Inflammatory macrophage treated with lipopolysaccharide for 1 hour (primary cell): ENCODE data around the gene DENND6B.
A peak's percentile ranks its signal among the peaks of the same experiment; 100 is the strongest.
"Not testable (repeated sequence)": the region's sequence is repeated elsewhere in the genome, so short reads cannot be mapped to it uniquely, and the experiment has no call there.

Experiments used
- DNase-seq, 2 donors: peaks; one replicate each; pipeline ENCODE4 v3.0.0-alpha.2; 2020 to 2022

The DENND6B gene

DNA sequence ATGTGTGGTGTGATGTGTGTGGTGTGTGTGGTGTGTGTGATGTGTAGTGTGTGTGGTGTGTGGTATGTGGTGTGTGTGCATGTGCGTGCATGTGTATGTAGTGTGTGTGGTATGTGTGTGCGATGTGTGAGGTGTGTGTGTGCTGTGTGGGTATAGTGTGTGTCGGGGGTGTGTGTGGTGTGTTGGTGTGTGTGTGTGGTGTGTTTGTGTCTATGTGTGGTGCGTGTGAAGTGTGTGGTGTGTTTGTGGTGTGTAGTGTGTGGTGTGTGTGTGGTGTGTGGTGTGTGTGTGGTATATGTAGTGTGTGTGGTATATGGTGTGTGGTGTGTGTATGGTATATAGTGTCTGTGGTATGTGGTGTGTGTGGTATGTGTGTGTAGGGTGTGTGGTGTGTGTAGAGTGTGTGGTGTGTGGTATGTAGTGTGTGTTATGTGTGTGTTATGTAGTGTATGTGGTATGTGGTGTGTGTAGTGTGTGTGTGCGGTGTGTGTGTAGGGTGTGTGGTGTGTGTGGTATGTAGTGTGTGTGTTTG lies 11.3 kb upstream of the DENND6B start:
- no peak for DNase-seq

GRCh38 chr22:50337262-50338041 lies 10.6 kb upstream of the DENND6B start:
- DNase-seq = no peak

- DNase-seq = not testable (repeated sequence)
Measured at GRCh38 chr22:50334433-50334832, 7.6 kb upstream of the DENND6B start.

DNA sequence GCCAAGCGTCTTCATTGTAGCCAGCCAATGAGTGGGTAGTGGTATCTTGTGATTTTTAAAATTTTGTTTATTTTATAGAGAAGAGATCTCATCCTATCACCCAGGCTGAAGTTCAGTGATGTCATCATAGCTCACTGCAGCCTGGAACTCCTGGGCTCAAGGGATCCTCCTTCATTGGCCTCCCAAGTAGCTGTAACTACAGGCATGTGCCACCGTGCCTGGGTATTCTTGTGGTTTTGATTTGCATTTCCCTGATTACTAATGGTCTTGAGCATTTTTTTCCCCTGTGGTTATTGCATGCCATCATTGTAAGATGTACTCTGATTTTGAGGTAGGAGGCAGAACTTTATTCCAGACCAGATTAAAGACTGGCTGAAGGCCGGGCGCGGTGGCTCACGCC lies 2.4 kb upstream of the DENND6B start:
- peak in 1 of 2 donors; percentile 47 for DNase-seq

DNA sequence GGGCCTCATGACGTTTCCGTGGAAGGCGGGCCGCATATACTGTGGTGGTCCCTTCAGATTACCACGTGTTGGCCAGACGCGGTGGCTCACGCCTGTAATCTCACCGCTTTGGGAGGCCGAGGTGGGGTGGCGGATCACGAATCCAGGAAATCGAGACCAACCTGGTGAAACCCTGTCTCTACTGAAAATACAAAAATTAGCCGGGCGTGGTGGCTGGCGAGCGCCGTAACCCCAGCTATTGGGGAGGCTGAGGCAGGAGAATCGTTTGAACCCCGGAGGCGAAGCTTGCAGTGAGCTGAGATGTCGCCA lies 853 bp upstream of the DENND6B start:
- no peak for DNase-seq

DNA sequence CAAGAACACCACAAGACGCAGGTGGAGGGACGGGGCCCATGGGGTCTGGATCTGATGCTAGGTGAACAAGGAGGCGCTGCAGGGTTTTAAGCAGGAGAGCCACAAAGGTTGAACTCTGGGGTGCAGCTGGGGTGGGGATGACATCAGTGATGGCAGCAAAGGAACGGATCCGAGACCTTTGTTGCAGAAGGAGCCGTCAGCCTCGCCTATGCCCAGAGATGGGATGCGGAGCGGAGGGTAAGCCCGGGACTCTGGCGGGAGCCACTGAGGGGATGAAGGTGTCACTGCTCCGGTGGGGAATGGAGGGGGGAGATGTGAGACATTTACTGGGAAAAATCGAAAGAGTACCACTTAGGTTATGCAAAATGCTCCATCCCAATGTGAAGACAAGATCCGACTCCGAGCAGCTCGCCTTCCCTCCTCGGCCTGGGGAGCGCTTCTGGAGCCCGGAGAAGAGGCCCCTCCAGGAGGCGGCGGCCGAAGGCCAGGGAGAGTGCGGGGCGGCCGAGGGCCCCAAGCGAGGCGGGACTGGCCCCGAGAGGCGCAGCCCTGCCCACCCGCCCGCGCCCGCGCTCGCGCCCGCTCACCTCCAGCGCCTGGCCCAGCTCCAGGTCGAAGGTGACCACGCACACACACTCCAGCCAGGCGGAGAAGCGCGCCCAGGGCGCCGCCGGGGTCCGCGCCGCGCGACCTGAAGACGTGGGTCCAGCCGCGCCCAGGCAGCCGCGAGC lies 422 bp downstream of the DENND6B start:
- DNase-seq = no peak

GRCh38 chr22:50325444-50326224 lies 1.2 kb downstream of the DENND6B start:
- no peak for DNase-seq

DNA sequence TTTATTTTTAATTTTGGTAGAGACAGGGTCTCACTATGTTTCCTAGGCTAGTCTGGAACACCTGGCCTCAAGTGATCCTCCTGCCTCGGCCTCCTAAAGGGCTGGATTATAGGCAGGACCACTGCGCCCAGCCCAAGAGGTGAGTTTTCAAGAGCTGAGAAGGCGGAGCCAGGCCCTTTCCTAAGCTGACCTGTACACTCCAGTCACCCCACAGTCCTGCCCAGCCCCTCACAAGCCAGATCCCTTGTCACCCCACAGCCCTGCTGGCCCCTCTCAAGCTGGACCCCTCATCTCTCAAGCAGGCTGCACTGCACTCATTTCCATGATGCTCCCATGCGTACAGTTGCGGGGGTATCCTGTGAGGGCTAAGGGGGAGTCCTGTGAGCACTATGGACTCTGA lies 2.9 kb downstream of the DENND6B start:
- no peak for DNase-seq

DNA sequence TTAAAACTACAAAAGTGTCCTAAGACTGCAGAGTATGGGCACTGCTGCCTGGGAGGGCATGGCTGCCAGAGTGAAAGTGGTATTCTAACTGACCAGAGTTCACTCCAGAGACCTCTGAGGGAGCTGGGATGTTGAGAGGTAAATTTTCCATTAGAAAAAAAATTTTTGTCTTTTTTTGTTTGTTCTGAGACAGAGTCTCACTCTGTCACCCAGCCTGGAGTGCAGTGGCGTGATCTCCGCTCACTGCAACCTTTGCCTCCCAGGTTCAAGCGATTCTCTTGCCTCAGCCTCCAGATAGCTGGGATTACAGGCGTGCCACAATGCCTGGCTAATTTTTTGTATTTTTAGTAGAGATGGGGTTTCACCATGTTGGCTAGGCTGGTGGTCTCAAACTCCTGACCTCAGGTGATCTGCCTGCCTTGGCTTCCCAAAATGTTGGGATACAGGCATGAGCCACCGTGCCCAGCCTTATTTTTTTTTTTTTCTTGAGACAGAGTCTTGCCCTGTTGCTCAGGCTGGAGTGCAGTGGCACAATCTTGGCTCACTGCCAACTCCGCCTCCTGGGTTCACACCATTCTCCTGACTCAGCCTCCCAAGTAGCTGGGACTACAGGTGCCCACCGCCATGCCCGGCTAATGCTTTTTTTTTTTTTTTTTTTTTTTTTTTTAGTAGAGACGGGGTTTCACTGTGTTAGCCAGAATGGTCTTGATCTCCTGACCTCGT lies 4.3 kb downstream of the DENND6B start:
- DNase-seq = not testable (repeated sequence)

DNA sequence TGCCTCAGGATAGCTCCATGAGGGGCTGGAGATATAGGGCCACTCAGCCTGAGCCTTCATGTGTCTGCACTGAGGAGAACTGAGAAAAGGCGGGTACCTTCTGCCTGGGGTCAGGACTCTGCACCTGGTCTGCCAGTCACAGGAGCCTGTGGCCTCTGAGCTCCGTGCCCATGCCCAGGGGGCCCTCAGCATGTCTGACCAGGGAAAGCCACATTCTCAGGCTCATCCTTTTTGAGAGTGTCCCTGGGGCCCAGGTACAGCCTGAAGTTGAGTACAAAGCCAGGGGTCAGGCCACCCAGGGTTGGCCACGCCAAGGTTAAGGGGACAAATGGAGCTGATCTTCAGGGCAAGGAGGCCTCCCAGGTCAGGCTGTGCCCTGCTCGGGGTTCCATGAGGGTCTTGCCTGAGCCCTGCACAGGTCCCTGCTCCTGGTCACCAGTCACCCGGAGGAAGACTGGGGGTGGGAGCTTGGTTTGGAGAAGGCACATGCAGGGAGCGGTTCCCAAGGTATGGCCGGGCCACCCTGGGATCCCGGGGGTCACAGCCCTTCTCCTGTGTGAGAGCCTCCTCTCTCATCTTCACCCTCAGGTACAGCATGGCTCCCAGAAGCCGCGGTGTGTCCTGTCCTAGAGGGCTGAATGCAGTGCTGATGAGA lies 6.0 kb downstream of the DENND6B start:
- no peak for DNase-seq

GRCh38 chr22:50320116-50320515 lies 6.7 kb downstream of the DENND6B start:
- no peak for DNase-seq

GRCh38 chr22:50319503-50319951 lies 7.3 kb downstream of the DENND6B start:
- DNase-seq = no peak

- DNase-seq = no peak
Measured at GRCh38 chr22:50318698-50319411, 8.0 kb downstream of the DENND6B start.

GRCh38 chr22:50318356-50318697 lies 8.5 kb downstream of the DENND6B start:
- DNase-seq = no peak

DNA sequence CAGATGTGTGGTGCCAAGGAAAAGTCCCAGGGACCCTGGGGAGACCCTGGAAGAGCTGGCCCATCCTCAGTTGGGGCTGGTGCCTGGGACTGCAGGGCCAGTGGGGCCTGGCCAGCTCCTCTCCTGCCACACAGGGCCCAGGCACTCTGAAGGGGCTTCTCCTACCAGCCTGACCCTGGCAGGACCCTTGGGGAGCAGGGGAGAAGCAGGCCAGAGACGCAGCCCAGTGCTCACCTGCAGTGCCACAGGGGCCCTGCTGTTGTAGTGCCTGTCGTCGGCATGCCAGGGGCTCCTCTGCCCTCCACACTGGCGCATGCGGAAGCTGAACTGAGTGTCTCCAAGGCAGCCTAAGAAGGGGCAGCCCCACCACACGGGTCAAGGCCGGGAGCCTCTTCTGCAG lies 9.1 kb downstream of the DENND6B start:
- DNase-seq = no peak

GRCh38 chr22:50317178-50317577 lies 9.6 kb downstream of the DENND6B start:
- no peak for DNase-seq

DNA sequence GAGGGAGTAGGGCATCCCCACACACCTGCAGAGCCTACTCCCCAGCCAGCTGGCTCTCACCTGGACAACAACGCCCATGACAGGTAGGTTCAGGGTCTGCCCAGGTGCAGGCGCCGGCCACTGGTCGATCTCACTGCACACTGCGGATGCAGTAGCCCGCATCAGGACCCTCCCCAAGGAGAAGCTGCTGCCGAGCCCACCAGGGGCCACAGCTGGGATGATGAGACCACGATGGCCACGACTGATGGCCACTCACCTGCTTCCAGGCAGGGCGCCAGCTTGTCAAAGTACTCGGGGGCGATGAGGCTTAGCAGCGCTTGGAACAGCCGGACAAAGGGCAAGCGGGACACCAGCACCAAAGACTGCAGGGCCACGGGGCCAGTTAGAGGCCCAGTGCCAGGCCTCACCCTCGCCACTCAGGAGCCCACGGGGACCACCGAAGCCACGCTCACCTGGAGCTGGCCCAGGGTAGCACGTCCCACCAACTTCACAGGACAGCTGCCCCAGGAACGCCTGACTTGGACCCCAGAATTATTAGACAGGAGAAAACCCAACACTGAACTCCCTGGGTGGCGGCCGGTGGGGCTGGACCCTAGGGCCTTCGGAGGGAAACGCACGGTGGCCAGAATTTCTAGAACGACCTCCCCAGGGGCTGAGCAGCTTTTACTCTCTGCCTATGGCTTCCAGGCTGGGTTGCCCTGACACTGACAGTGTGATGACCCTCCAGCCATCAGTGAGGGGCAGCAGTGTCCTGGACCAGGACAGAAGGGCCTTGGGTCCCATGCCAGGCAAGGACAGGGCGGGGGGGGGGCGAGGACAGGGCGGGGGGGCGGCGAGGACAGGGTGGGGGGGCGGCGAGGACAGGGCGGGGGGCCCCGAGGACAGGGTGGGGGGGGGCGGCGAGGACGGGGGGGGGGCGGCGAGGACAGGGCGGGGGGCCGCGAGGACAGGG lies 10.4 kb downstream of the DENND6B start:
- DNase-seq = no peak

GRCh38 chr22:50315289-50316113 lies 11.3 kb downstream of the DENND6B start:
- DNase-seq = no peak
